Measurements from ENCODE around the gene PLCL2.

The PLCL2 gene

DNA sequence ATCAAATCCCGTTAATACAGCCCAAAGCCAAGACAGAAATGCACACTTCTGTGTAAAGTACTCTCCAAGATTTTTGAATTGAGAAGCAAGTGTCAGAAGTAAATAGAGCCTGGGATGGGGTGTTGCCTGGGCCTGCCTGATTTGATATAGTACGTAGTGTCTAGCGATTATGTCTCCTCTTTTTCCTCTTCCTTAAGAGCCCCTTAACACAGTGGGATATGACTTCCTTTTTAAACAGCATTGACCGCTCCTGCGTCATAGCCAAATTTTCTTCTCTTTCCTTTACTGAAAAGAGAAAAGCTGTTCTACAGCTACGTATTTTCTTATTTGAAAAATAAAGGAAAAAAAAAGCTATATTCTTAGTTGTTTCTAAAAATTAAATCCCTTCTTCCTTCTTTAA is 97.7 kb downstream of the PLCL2 start:
- H3K27ac ChIP-seq, result no peak overlapping the region
- no peak overlapping the region for H3K4me3 ChIP-seq (ENCODE audit: low read depth in 1 of 2, low read length in 1 of 2)
- H3K27me3 ChIP-seq, result no peaks in the 10 kb centered on the region
- no peaks in the 10 kb centered on the region for H3K9me3 ChIP-seq
- H3K4me1 ChIP-seq (ENCODE audit: control insufficient read depth in 1 of 2, insufficient read depth in 1 of 2, low read depth in 1 of 2, low read length in 1 of 2), result peaks cover 0 to 6% of the 10 kb centered on the region in 2 experiments
- H3K36me3 ChIP-seq, result no peaks in the 10 kb centered on the region
- TF ChIP-seq, protein P1, sequence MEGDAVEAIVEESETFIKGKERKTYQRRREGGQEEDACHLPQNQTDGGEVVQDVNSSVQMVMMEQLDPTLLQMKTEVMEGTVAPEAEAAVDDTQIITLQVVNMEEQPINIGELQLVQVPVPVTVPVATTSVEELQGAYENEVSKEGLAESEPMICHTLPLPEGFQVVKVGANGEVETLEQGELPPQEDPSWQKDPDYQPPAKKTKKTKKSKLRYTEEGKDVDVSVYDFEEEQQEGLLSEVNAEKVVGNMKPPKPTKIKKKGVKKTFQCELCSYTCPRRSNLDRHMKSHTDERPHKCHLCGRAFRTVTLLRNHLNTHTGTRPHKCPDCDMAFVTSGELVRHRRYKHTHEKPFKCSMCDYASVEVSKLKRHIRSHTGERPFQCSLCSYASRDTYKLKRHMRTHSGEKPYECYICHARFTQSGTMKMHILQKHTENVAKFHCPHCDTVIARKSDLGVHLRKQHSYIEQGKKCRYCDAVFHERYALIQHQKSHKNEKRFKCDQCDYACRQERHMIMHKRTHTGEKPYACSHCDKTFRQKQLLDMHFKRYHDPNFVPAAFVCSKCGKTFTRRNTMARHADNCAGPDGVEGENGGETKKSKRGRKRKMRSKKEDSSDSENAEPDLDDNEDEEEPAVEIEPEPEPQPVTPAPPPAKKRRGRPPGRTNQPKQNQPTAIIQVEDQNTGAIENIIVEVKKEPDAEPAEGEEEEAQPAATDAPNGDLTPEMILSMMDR (IDR thresholded peaks at IDR 0.05), result no peak

DNA sequence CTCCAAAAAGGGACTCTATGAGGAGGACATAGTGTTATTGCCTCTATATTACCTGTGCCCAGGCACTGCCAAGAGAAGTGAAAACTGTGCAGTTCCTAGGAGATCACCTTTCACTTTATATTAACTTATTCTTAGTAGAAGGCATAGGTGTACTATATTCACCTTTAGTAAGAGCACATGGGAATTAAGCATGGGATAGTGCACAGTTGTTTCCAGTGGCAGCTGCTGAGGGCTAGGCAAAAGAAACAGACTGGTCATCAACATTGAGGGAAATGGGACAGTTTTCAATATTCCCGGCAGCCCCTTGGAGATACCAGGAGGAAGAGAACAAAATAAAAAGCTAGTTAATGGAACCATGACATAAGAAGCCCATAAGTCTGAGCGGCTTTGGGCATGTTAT is 100.9 kb downstream of the PLCL2 start:
- peaks cover 0 to 6% of the 10 kb centered on the region in 2 experiments for H3K4me1 ChIP-seq (ENCODE audit: control insufficient read depth in 1 of 2, insufficient read depth in 1 of 2, low read depth in 1 of 2, low read length in 1 of 2)
- no peak overlapping the region for H3K4me3 ChIP-seq (ENCODE audit: low read depth in 1 of 2, low read length in 1 of 2)
- no peaks in the 10 kb centered on the region for H3K27me3 ChIP-seq
- H3K36me3 ChIP-seq, result no peaks in the 10 kb centered on the region
- TF ChIP-seq, protein P1 (IDR thresholded peaks at IDR 0.05), result no peak
- no peaks in the 10 kb centered on the region for H3K9me3 ChIP-seq
- H3K27ac ChIP-seq, result no peak overlapping the region

DNA sequence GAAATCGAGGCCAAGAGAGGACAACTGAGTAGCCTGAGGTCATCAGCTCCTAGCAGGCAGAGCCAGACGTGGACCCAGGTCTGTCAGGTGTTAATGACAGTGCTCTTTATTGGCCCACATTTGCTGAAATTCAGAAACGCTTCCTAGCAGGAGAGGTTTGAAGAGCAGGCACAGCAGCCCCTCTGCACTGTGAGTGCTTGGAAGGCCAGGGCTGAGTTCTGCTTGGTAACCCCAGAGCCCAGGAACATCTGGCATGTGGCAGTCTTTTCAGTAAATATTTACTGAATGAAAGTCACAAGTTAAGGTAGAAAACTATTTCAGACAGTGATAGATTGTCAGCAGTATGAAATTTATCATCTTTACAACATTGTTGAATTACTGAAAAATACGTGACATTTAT is 102.4 kb downstream of the PLCL2 start:
- H3K36me3 ChIP-seq, result no peaks in the 10 kb centered on the region
- H3K27me3 ChIP-seq, result no peaks in the 10 kb centered on the region
- H3K4me1 ChIP-seq (ENCODE audit: control insufficient read depth in 1 of 2, insufficient read depth in 1 of 2, low read depth in 1 of 2, low read length in 1 of 2), result peaks cover 0 to 5% of the 10 kb centered on the region in 2 experiments
- no peaks in the 10 kb centered on the region for H3K9me3 ChIP-seq
- no peak overlapping the region for H3K4me3 ChIP-seq (ENCODE audit: low read depth in 1 of 2, low read length in 1 of 2)
- TF ChIP-seq, protein P1 (IDR thresholded peaks at IDR 0.05), result no peak
- H3K27ac ChIP-seq, result no peak overlapping the region

DNA sequence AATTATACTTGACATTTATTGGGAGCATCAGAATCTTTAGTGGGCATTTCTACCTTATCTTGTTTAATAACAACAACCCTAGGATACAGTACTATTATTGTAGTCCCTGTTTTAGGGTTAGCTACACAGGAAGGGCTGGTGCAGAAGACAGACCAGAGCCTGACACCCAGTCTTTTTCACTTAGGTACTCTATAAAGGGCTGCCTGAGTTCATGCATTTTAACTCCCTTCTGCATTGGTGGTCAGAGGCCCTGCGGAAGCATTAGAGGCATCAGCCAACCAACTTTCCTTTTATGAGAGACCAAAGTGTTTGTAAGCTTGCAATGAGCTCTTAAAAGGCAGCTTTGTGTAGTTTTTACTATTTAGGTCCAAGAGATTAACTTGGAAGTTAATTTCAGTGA is 105.4 kb downstream of the PLCL2 start:
- Histone ChIP-seq H3K4me3 (ENCODE audit: low read depth in 1 of 2, low read length in 1 of 2) (no peak overlapping the region), H3K36me3 (no peaks in the 10 kb centered on the region), H3K27ac (no peak overlapping the region), H3K4me1 (ENCODE audit: control insufficient read depth in 1 of 2, insufficient read depth in 1 of 2, low read depth in 1 of 2, low read length in 1 of 2) (no peaks in the 10 kb centered on the region), H3K27me3 (no peaks in the 10 kb centered on the region), H3K9me3 (no peaks in the 10 kb centered on the region)
- TF ChIP-seq, protein P1 (IDR thresholded peaks at IDR 0.05), result no peak

DNA sequence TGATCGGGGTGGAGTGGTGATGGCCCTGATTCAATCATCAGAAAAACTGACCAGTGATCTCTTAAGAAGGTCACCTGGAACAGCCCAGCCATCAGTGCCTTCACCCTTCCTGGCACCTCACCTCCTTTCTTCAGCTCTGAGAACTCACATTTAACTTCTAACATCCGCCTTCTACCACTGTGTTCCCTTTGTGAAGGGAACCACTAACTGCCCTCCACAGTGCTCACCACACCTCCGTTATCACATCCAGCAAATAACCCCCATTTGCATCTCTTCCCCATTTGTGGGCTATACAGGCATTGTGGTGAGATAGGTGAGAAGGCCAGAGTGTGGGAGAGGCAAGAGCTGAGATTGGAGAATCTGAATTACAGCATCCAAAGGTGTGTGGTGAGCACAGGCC is 107.4 kb downstream of the PLCL2 start:
- peaks cover 0 to 5% of the 10 kb centered on the region in 2 experiments for H3K4me1 ChIP-seq (ENCODE audit: control insufficient read depth in 1 of 2, insufficient read depth in 1 of 2, low read depth in 1 of 2, low read length in 1 of 2)
- H3K4me3 ChIP-seq (ENCODE audit: low read depth in 1 of 2, low read length in 1 of 2), result no peak overlapping the region
- no peaks in the 10 kb centered on the region for H3K27me3 ChIP-seq
- no peaks in the 10 kb centered on the region for H3K36me3 ChIP-seq
- no peaks in the 10 kb centered on the region for H3K9me3 ChIP-seq
- TF ChIP-seq, protein P1 (IDR thresholded peaks at IDR 0.05), result no peak
- H3K27ac ChIP-seq, result no peak overlapping the region

DNA sequence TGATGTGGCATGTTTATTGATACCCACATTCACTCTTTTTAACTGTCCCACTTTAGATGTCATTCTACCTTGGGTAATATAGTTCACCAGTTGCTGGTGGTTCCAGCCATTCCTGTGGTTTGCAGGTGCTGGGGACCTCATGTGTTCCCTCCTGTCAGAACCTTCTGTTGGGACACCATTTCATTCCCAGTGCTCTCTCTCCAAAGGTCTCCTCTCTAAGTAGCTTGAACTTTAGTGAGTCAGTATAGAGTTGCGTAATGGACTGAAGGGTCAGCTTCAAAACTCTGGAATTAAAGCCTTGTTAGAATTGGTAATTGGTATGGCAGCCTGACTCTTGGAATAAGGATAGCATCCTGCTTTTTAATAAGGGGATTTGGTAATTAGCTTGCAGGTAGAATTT is 108.5 kb downstream of the PLCL2 start:
- H3K9me3 ChIP-seq, result no peaks in the 10 kb centered on the region
- H3K4me1 ChIP-seq (ENCODE audit: control insufficient read depth in 1 of 2, insufficient read depth in 1 of 2, low read depth in 1 of 2, low read length in 1 of 2), result peaks cover 3 to 10% of the 10 kb centered on the region in 2 experiments
- TF ChIP-seq, protein P1 (IDR thresholded peaks at IDR 0.05), result no peak
- no peak overlapping the region for H3K4me3 ChIP-seq (ENCODE audit: low read depth in 1 of 2, low read length in 1 of 2)
- H3K27ac ChIP-seq, result no peak overlapping the region
- H3K36me3 ChIP-seq, result no peaks in the 10 kb centered on the region
- H3K27me3 ChIP-seq, result no peaks in the 10 kb centered on the region

All from neutrophil (primary cell).